ENCODE measurements around the gene ZNF862.

The ZNF862 gene

GRCh38 chr7:149846436-149847046, 8.4 kb downstream of the ZNF862 start:
- Histone ChIP-seq H3K27ac (ENCODE audit: low read length) (no peak overlapping the region), H3K79me2 (ENCODE audit: insufficient read depth, low read length) (no peaks in the 10 kb centered on the region), H3K4me3 (ENCODE audit: low read depth in 1 of 2, low read length in 2 of 2) (no peak overlapping the region), H4K20me1 (ENCODE audit: insufficient read depth, low read length) (peaks cover 6% of the 10 kb centered on the region; the same call in 1 of the 2 replicates), H3K4me1 (ENCODE audit: insufficient read depth, low read length) (no peaks in the 10 kb centered on the region), H3K9ac (ENCODE audit: low read depth, low read length) (no peak overlapping the region), H3K27me3 (ENCODE audit: insufficient read depth, low read length, poor library complexity) (no peaks in the 10 kb centered on the region), H3K9me3 (ENCODE audit: insufficient read depth, low read length, severe bottlenecking) (no peaks in the 10 kb centered on the region), H3K36me3 (ENCODE audit: insufficient read depth, low read length) (peaks cover 39% of the 10 kb centered on the region), H3K4me2 (ENCODE audit: insufficient read depth, low read length) (no peak overlapping the region), H2AFZ (ENCODE audit: low read depth, low read length) (no peak overlapping the region)
- no peak for DNase-seq
- TF ChIP-seq, protein P1, sequence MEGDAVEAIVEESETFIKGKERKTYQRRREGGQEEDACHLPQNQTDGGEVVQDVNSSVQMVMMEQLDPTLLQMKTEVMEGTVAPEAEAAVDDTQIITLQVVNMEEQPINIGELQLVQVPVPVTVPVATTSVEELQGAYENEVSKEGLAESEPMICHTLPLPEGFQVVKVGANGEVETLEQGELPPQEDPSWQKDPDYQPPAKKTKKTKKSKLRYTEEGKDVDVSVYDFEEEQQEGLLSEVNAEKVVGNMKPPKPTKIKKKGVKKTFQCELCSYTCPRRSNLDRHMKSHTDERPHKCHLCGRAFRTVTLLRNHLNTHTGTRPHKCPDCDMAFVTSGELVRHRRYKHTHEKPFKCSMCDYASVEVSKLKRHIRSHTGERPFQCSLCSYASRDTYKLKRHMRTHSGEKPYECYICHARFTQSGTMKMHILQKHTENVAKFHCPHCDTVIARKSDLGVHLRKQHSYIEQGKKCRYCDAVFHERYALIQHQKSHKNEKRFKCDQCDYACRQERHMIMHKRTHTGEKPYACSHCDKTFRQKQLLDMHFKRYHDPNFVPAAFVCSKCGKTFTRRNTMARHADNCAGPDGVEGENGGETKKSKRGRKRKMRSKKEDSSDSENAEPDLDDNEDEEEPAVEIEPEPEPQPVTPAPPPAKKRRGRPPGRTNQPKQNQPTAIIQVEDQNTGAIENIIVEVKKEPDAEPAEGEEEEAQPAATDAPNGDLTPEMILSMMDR (IDR thresholded peaks at IDR 0.05; ENCODE audit: borderline replicate concordance, extremely low read depth, low read length, poor library complexity, severe bottlenecking), result no peak
- no peak for TF ChIP-seq EZH2 (IDR thresholded peaks at IDR 0.05; ENCODE audit: borderline replicate concordance, low read depth, low read length, severe bottlenecking)
- no peak for ATAC-seq (ENCODE audit: insufficient read depth, low read depth)

DNA sequence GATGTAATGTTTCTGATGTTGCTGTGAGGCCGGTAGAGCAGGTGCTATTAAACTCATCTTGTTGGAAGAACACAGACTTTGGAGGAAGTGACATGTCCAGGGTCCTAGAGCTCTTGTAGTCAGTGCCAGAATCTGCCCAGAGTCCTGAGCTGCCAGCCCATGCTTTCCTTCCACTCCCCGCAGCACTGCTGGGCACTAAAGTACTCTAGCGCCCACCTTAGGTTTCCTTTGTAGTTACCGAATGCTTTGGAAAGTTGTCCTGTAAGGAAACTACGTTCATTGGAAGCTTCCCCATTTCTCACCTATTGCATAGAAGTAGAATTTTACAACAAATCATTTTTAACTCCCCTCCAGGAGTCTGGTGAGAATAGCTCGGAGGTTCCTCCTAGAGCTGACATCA, 11.0 kb downstream of the ZNF862 start:
- Histone ChIP-seq H3K4me1 (ENCODE audit: insufficient read depth, low read length) (no peaks in the 10 kb centered on the region), H3K9ac (ENCODE audit: low read depth, low read length) (no peak overlapping the region), H3K27ac (ENCODE audit: low read length) (no peak overlapping the region), H3K36me3 (ENCODE audit: insufficient read depth, low read length) (peaks cover 45% of the 10 kb centered on the region), H2AFZ (ENCODE audit: low read depth, low read length) (no peak overlapping the region), H4K20me1 (ENCODE audit: insufficient read depth, low read length) (peaks cover 2% of the 10 kb centered on the region; the same call in 1 of the 2 replicates), H3K4me3 (ENCODE audit: low read depth in 1 of 2, low read length in 2 of 2) (no peak overlapping the region), H3K79me2 (ENCODE audit: insufficient read depth, low read length) (no peaks in the 10 kb centered on the region), H3K9me3 (ENCODE audit: insufficient read depth, low read length, severe bottlenecking) (no peaks in the 10 kb centered on the region), H3K27me3 (ENCODE audit: insufficient read depth, low read length, poor library complexity) (no peaks in the 10 kb centered on the region), H3K4me2 (ENCODE audit: insufficient read depth, low read length) (no peak overlapping the region)
- TF ChIP-seq, protein P1 (IDR thresholded peaks at IDR 0.05; ENCODE audit: borderline replicate concordance, extremely low read depth, low read length, poor library complexity, severe bottlenecking), result no peak
- TF ChIP-seq EZH2 (IDR thresholded peaks at IDR 0.05; ENCODE audit: borderline replicate concordance, low read depth, low read length, severe bottlenecking), result no peak
- no peak for ATAC-seq (ENCODE audit: insufficient read depth, low read depth)
- DNase-seq, result no peak

DNA sequence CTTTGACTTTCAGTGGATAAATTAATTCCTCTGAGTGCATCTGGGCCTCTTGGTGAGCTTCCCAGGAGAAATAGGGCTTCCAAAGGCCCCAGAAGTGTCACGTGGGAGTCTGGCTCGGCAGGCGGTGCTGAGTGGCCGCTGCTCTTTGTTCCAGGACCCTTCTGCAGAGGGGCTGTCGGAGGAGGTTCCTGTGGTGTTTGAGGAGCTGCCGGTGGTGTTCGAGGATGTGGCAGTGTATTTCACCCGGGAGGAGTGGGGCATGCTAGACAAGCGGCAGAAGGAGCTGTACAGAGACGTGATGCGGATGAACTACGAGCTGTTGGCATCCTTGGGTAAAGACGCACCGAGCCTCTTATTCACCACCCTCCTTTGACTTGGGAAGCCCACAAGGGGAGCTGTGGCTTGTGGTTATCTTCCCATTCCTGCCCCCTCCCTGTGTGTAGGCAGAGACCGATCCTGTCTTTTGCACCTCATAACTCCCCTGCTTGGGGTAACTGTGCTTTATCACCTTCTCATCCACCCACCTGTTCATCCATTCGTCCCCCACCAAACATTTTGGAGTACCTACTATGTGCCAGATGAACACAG, 11.9 kb downstream of the ZNF862 start:
- Histone ChIP-seq H3K27me3 (ENCODE audit: insufficient read depth, low read length, poor library complexity) (no peaks in the 10 kb centered on the region), H3K9ac (ENCODE audit: low read depth, low read length) (no peak overlapping the region), H3K27ac (ENCODE audit: low read length) (no peak overlapping the region), H2AFZ (ENCODE audit: low read depth, low read length) (no peak overlapping the region), H3K4me1 (ENCODE audit: insufficient read depth, low read length) (no peaks in the 10 kb centered on the region), H4K20me1 (ENCODE audit: insufficient read depth, low read length) (no peaks in the 10 kb centered on the region), H3K4me2 (ENCODE audit: insufficient read depth, low read length) (no peak overlapping the region), H3K9me3 (ENCODE audit: insufficient read depth, low read length, severe bottlenecking) (no peaks in the 10 kb centered on the region), H3K36me3 (ENCODE audit: insufficient read depth, low read length) (peaks cover 45% of the 10 kb centered on the region), H3K4me3 (ENCODE audit: low read depth in 1 of 2, low read length in 2 of 2) (no peak overlapping the region), H3K79me2 (ENCODE audit: insufficient read depth, low read length) (no peaks in the 10 kb centered on the region)
- ATAC-seq (ENCODE audit: insufficient read depth, low read depth), result peak; percentile 42; the same call in 1 of the 3 replicates
- TF ChIP-seq, protein P1 (IDR thresholded peaks at IDR 0.05; ENCODE audit: borderline replicate concordance, extremely low read depth, low read length, poor library complexity, severe bottlenecking), result peak; percentile 31
- TF ChIP-seq EZH2 (IDR thresholded peaks at IDR 0.05; ENCODE audit: borderline replicate concordance, low read depth, low read length, severe bottlenecking), result no peak
- no peak for DNase-seq
